ENCODE measurements around the gene MAPKAPK2.
A peak's percentile ranks its signal among the peaks of the same experiment; 100 is the strongest.

Gene MAPKAPK2

GRCh38 chr1:206721454-206721853, 36.7 kb downstream of the MAPKAPK2 start:
- H3K27ac ChIP-seq, result no peak overlapping the region
- no peak for TF ChIP-seq ZFX (IDR thresholded peaks at IDR 0.05; ENCODE audit: borderline replicate concordance)
- TF ChIP-seq CTCF (IDR thresholded peaks at IDR 0.05), result no peak

GRCh38 chr1:206722751-206723461, 38.2 kb downstream of the MAPKAPK2 start:
- TF ChIP-seq ZFX (IDR thresholded peaks at IDR 0.05; ENCODE audit: borderline replicate concordance) (no peak), CTCF (IDR thresholded peaks at IDR 0.05) (no peak)
- H3K27ac ChIP-seq, result no peak overlapping the region

GRCh38 chr1:206723462-206723804, 38.7 kb downstream of the MAPKAPK2 start:
- TF ChIP-seq CTCF (IDR thresholded peaks at IDR 0.05) (no peak), ZFX (IDR thresholded peaks at IDR 0.05; ENCODE audit: borderline replicate concordance) (no peak)
- no peak overlapping the region for H3K27ac ChIP-seq

GRCh38 chr1:206723805-206724472, 39.2 kb downstream of the MAPKAPK2 start:
- no peak overlapping the region for H3K27ac ChIP-seq
- TF ChIP-seq ZFX (IDR thresholded peaks at IDR 0.05; ENCODE audit: borderline replicate concordance) (no peak), CTCF (IDR thresholded peaks at IDR 0.05) (no peak)

- H3K27ac ChIP-seq, result no peak overlapping the region
- peak; percentile 58 for TF ChIP-seq CTCF (IDR thresholded peaks at IDR 0.05)
- TF ChIP-seq ZFX (IDR thresholded peaks at IDR 0.05; ENCODE audit: borderline replicate concordance), result no peak
Measured at GRCh38 chr1:206725109-206725963, 40.6 kb downstream of the MAPKAPK2 start.

GRCh38 chr1:206727981-206728696, 43.4 kb downstream of the MAPKAPK2 start:
- H3K27ac ChIP-seq, result no peak overlapping the region

GRCh38 chr1:206728697-206728987, 43.9 kb downstream of the MAPKAPK2 start:
- no peak for TF ChIP-seq CTCF (IDR thresholded peaks at IDR 0.05)
- H3K27ac ChIP-seq, result no peak overlapping the region

More at GRCh38 chr1:206727981-206728696, 43.4 kb downstream of the MAPKAPK2 start:
- no peak for TF ChIP-seq ZFX (IDR thresholded peaks at IDR 0.05; ENCODE audit: borderline replicate concordance)

All from 22Rv1 (cell line).